ENCODE measurements around the gene TMED6.

The TMED6 gene

GRCh38 chr16:69350536-69351133, 951 bp downstream of the TMED6 start:
- DNase-seq, result no peak

GRCh38 chr16:69349536-69349935, 2.0 kb downstream of the TMED6 start:
- DNase-seq, result no peak

- no peak for DNase-seq
These were observed 3.4 kb downstream of the TMED6 start for GRCh38 chr16:69348222-69348621.

GRCh38 chr16:69346683-69347082, 4.9 kb downstream of the TMED6 start:
- no peak for DNase-seq

GRCh38 chr16:69345923-69346322, 5.7 kb downstream of the TMED6 start:
- no peak for DNase-seq

- DNase-seq, result no peak
These were observed 7.4 kb downstream of the TMED6 start for GRCh38 chr16:69344171-69344570.

- DNase-seq, result no peak
These were observed 11.4 kb downstream of the TMED6 start for GRCh38 chr16:69340095-69340644.

- peak; percentile 83 for DNase-seq
These were observed 12.1 kb downstream of the TMED6 start, which contains the start of the genes COG8 and NIP7 for GRCh38 chr16:69339289-69340094. Gene COG8 (minus strand): TSS chr16:69339564. CDS start chr16:69339552, 12 bp downstream. Gene NIP7 (plus strand): TSS chr16:69339772. CDS start chr16:69339830, 58 bp downstream.

GRCh38 chr16:69338557-69339288, 12.9 kb downstream of the TMED6 start:
- no peak for DNase-seq

GRCh38 chr16:69334696-69335095, 16.9 kb downstream of the TMED6 start:
- DNase-seq, result no peak

- peak; percentile 69 for DNase-seq
These were observed 21.1 kb downstream of the TMED6 start, which contains the start of gene PDF for GRCh38 chr16:69330286-69331109. Gene PDF (minus strand): TSS chr16:69330588. CDS start chr16:69330570, 18 bp downstream.

- peak; percentile 28 for DNase-seq
These were observed 22.0 kb downstream of the TMED6 start for GRCh38 chr16:69329369-69330285.

- no peak for DNase-seq
These were observed 22.7 kb downstream of the TMED6 start for GRCh38 chr16:69328854-69329316.

GRCh38 chr16:69327585-69328310, 23.8 kb downstream of the TMED6 start:
- DNase-seq, result no peak

- no peak for DNase-seq
These were observed 25.3 kb downstream of the TMED6 start for GRCh38 chr16:69326172-69326873.

GRCh38 chr16:69325784-69326171, 25.8 kb downstream of the TMED6 start:
- no peak for DNase-seq

- no peak for DNase-seq
These were observed 26.9 kb downstream of the TMED6 start for GRCh38 chr16:69324585-69325253.

GRCh38 chr16:69324013-69324531, 27.5 kb downstream of the TMED6 start:
- DNase-seq, result no peak

- no peak for DNase-seq
These were observed 28.2 kb downstream of the TMED6 start for GRCh38 chr16:69323415-69323814.

Data from activated CD4-positive, alpha-beta T cell treated with anti-CD3 and anti-CD28 coated beads for 1 hour (primary cell).